Stimulated activated CD4-positive, alpha-beta T cell treated with anti-CD3 and anti-CD28 coated beads, Interleukin-15, amount 100 ng/mL, for 1 hour (primary cell): Measurements from ENCODE around the gene TMTC1.
"Not testable (repeated sequence)": the region's sequence is repeated elsewhere in the genome, so short reads cannot be mapped to it uniquely, and the experiment has no call there.

Experiments
- DNase-seq, 2 donors: peaks; one replicate each; pipeline ENCODE4 v3.0.0-alpha.2; 2020; ENCODE audit warnings: low read depth in 1 of 2, low spot score in 1 of 2

TMTC1 gene

GRCh38 chr12:29673346-29673745 lies 110.4 kb downstream of the TMTC1 start:
- DNase-seq: no peak

DNA sequence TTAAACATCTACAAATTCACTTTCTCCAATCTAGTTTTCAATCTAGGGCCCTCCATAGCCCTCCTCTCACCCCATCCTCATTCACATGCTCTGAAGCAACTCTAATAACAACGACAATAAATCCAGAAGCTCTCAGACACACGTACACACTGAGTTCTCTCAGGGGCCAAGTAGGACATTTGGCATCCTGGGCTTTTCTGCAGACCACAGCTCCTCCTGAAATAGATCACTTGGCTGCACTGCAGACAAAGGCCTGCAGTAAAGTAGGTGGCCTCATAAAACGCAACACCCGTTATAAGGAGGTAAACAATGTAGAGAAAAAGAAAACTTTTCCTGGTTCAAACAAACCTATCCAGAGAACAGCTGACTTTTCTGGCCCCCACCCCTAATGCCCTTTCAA lies 111.2 kb downstream of the TMTC1 start:
- no peak for DNase-seq

GRCh38 chr12:29671742-29672141 lies 112.0 kb downstream of the TMTC1 start:
- no peak for DNase-seq

DNA sequence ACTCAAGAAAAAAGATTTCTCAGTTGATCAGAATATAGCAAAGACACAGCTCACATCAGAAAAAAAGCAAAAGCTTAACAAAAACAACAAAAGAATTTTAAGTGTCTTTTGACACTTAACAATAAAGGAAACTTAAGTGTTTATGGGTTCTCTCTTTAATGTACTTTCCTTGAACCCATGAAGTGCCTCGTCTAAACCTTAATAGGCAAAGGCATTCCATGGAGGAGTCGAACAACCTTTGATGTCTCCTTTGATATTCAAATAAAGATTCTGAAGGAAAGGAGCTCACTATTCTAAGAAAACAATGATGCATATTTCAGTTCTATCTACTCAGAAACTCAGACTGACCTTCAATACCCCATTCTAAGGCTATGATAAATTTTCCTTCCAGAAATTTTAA lies 116.7 kb downstream of the TMTC1 start:
- DNase-seq: no peak

DNA sequence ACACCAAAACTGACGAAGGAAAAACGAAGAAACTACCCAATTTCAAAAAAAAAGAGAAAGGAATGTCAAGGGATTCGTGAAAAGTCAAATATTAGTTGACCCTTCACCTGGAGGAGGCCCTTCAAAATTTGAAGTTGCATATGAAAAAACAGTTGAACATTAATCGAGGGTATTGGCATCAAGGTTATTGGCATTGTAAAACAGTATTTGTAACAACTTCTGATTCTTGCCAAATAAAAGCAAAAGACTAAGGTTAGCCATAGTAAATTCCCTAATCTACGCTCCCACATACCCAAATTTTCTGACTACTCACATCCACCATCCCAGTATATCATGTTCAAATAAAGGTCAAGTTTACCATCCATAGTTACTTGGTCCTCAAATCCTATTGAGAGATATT lies 118.6 kb downstream of the TMTC1 start:
- DNase-seq: no peak

DNA sequence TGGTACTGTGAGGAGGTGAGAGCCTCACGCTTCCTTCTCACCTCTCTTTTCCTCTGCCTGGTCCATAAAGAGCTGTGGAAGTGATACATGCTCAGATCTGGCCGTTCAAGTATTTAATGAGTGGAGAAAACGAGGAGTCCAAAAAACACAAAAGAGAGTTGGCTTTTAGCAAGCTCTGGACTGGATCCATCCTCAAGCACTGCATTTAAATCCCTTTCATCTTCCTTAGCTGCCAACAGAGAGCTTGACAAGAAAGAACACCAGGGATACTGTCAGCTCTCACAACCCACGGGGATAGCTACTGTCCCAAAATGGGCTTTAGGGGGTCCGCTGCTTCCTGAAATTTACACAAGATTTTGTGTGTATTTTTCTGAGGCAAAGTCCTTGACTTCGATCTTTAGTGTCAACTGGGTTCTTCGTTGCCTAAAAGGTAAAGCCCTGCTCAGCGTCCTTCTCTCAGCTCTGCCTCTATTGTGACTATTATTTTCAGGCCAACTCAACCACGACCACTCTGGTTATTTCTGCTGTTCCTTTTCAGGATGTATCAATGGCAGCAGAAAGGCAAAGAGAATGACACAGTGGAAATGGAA lies 120.9 kb downstream of the TMTC1 start:
- DNase-seq: no peak

GRCh38 chr12:29660847-29661246 lies 122.9 kb downstream of the TMTC1 start:
- DNase-seq: no peak

- DNase-seq: no peak
These were observed 126.8 kb downstream of the TMTC1 start for GRCh38 chr12:29656762-29657538.

GRCh38 chr12:29655861-29656260 lies 127.9 kb downstream of the TMTC1 start:
- no peak for DNase-seq

DNA sequence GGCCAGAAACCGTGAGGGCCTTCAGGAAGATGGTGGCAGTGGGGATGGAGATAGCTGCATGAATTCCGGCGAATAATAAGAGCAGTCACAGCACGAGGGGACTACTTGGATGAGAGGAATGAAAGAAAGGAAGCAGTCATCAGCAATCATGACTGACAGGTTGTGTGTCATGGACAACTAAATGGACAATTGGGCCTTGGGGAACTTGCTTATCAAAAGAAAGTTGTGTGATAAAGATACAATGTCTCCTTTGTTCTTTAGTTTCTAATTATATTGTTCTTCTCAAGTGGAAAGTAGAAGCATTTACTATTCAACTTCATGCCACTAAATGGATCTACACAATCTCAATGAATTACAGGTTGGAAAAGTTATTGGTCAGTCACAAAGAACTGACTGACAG lies 130.5 kb downstream of the TMTC1 start:
- no peak for DNase-seq

GRCh38 chr12:29650371-29650770 lies 133.4 kb downstream of the TMTC1 start:
- DNase-seq: no peak

GRCh38 chr12:29649722-29650121 lies 134.0 kb downstream of the TMTC1 start:
- no peak for DNase-seq

DNA sequence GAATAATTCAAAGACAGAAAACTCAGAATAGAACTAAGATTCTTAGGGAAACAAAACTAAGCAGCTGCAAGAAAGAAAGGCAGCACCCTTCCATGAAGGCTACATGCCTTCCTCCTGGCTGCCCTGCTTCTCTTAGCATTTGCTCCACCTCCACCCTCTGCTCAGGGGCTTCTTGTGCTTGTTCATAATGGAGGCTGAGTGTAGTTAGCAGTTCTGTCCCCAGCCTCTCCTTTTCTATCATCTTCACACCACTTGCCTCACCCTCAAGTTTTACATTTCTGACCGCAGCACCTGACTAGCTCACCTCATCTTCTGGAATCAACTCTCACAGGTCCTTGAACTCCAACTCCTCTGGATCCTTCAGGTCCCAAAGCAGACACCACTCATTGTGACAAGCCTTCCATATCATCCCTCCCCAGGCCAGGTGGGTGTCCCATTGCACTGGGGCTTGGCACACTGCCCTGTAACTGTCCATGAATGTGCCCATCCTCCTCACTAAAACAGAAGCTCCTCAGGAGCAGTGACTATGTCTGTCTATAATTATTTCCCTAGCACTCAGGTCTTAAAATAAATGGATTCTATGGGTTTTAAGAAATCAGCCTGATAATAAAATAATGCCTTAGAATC lies 139.1 kb downstream of the TMTC1 start:
- DNase-seq: no peak

- no peak for DNase-seq
These were observed 143.0 kb downstream of the TMTC1 start for GRCh38 chr12:29640589-29641345.

DNA sequence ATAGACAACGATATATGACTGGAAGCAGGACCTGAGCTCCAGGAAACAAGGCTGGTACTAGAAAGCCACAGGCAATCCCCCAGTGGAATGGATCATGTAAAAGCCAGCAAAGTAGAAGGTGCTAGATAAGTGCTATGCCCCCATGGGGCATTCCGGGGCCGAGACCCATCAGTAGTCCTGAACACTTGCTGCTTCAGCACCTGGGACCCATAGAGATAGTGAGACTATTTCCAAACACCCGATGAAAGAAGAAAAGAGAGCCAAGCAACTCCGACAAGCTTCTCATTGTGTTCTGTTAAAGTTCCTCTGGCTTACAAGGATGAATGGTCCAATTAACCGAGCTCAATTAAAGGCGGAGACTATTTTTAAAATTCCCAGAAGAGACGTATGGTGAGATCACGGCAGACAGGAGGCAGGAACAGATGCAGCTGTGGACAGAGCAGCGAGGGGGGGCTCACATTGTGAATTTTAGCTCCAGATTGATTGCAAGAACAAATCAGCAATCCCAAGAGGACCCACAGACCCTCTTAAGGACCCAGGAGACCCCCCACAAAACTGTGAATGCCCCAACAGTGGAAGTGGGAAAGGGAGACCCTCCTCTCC lies 143.7 kb downstream of the TMTC1 start:
- DNase-seq: no peak

- no peak for DNase-seq
These were observed 145.2 kb downstream of the TMTC1 start for GRCh38 chr12:29638528-29638927.

- no peak for DNase-seq
These were observed 149.7 kb downstream of the TMTC1 start for GRCh38 chr12:29634057-29634456.

- DNase-seq: not testable (repeated sequence)
These were observed 153.6 kb downstream of the TMTC1 start for GRCh38 chr12:29630164-29630563.

GRCh38 chr12:29627221-29627620 lies 156.5 kb downstream of the TMTC1 start:
- no peak for DNase-seq

DNA sequence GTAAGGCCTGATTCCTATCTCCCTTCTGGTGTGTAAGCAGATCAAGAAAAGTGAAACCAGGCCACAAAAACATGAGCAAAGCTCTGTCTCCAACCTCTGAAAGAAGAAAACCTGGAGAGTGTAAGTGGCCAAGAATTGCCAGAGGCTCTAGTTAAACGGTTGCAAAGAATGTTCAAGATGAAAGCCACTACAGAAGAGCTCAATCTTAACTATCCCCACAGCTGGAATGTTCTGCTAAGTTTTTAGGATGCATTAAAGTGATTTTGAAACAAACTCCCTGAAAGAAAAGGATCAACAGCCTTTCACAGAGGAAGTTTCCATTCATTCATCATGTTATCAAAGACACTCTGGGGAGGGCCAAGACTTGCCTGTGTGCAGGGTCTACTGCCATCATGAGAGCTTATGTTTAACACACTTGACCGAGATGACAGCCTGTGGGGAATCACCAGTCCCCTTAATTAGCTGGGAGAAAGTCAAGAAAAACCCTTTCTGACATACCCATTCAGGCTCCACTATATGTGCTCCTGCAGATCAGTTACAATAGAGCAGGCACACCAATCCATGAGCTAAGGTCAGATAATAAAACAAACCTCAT lies 158.3 kb downstream of the TMTC1 start:
- no peak for DNase-seq

DNA sequence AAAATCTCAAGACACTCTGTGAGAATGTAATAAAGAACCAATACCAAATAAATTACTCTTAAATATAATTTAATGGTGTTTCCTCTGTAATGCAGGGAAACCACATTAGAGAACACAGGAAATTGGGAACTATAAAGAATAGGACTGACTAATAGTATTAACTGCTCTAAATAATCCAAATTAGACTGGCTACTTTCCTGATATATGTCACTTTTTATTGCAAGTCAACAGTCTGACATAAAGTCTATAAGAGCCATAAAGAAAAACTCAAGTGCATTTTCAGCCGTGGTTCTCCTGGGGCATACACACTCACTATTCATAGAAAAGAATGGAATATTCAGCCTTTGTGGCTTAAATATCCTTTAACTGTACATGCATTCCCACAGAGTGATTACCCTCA lies 161.5 kb downstream of the TMTC1 start:
- no peak for DNase-seq
